IMR-90 (cell line): Measurements from ENCODE around the gene OR2H2. TPM values are rescaled to one million over a fixed set of nuclear protein-coding genes. Genes with fewer than 3 reads are reported as not detected.

ENCODE experiments used
- ATAC-seq: fragments of 200-7000 bp; cut with Tn5 transposase; 2 replicates; pipeline ENCODE4 v1.9.1; 2020; ENCODE audit warnings: low read depth, mild to moderate bottlenecking, moderate library complexity
- BruUV-seq: library from RNA; stranded (reverse); fragments of 400-500 nt; replicated peaks from 2 replicates; lab custom pipeline; 2021; lab: Mats Ljungman, UMichigan
- CTCF ChIA-PET: fragments of 300-600 bp; formaldehyde crosslinking; extraction: SDS; loops from one replicate; lab custom pipeline; 2021; ENCODE audit warnings: antibody characterized with exemption; lab: Yijun Ruan, JAX
- POLR2A ChIA-PET: fragments of 300-600 bp; sonication (Branson Sonifier 250); formaldehyde crosslinking; loops from one replicate; lab custom pipeline; 2022; ENCODE audit warnings: antibody characterized with exemption; ENCODE audit not compliant: unreplicated experiment; lab: Charles Lee
- DNase-seq: peaks from one replicate; pipeline ENCODE4 v3.0.0; 2013
- H2AFZ ChIP-seq: replicated peaks from 2 replicates; pipeline ENCODE3; 2013; ENCODE audit warnings: low read length, mild to moderate bottlenecking; ENCODE audit not compliant: poor library complexity
- H2AK5ac ChIP-seq: 2 replicates; pipeline ENCODE4 v1.6.1; 2013; ENCODE audit warnings: low read depth, low read length, inconsistent platforms
- H2AK9ac ChIP-seq: replicated peaks from 2 replicates; pipeline ENCODE3; 2013; ENCODE audit warnings: mild to moderate bottlenecking, low read depth, low read length, moderate library complexity; ENCODE audit not compliant: poor library complexity
- H2BK120ac ChIP-seq: 2 replicates; pipeline ENCODE4 v1.6.1; 2013; ENCODE audit warnings: low read depth, low read length, inconsistent platforms
- H2BK15ac ChIP-seq: 3 replicates; pipeline ENCODE4 v1.6.1; 2013; ENCODE audit warnings: low read depth, low read length, inconsistent platforms
- H2BK20ac ChIP-seq: 2 replicates; pipeline ENCODE4 v1.6.1; 2013; ENCODE audit warnings: low read depth, mild to moderate bottlenecking, inconsistent platforms, low read length, moderate library complexity
- H2BK5ac ChIP-seq: 2 replicates; pipeline ENCODE4 v1.6.1; 2013; ENCODE audit warnings: mild to moderate bottlenecking, low read depth, low read length, inconsistent platforms; ENCODE audit not compliant: poor library complexity, severe bottlenecking
- H3K14ac ChIP-seq: replicated peaks from 2 replicates; pipeline ENCODE4 v1.6.1; 2013; ENCODE audit warnings: low read depth, low read length, inconsistent platforms
- H3K18ac ChIP-seq: 2 replicates; pipeline ENCODE4 v1.6.1; 2013; ENCODE audit warnings: low read depth, low read length, control low read depth
- H3K23ac ChIP-seq: 2 replicates; pipeline ENCODE4 v1.6.1; 2013; ENCODE audit warnings: low read depth, low read length, inconsistent platforms
- H3K27ac ChIP-seq: 2 replicates; pipeline ENCODE4 v1.5.1; 2013; ENCODE audit warnings: mild to moderate bottlenecking, control low read depth, low read length; ENCODE audit not compliant: insufficient read depth
- H3K27me3 ChIP-seq: 2 replicates; pipeline ENCODE4 v1.6.1; 2013; ENCODE audit warnings: low read length; ENCODE audit not compliant: control insufficient read depth, insufficient read depth
- H3K36me3 ChIP-seq: 2 replicates; pipeline ENCODE4 v1.6.1; 2013; ENCODE audit warnings: low read length, mixed read lengths; ENCODE audit not compliant: control insufficient read depth, insufficient read depth
- H3K4ac ChIP-seq: 2 replicates; pipeline ENCODE4 v1.6.1; 2013; ENCODE audit warnings: low read depth, low read length, inconsistent platforms
- H3K4me1 ChIP-seq: 2 replicates; pipeline ENCODE4 v1.6.1; 2013; ENCODE audit warnings: low read length, mixed read lengths; ENCODE audit not compliant: control insufficient read depth, insufficient read depth
- H3K4me2 ChIP-seq: 2 replicates; pipeline ENCODE4 v1.6.1; 2013; ENCODE audit warnings: low read depth, mild to moderate bottlenecking, control low read depth, low read length, moderate library complexity
- H3K4me3 ChIP-seq: 2 replicates; pipeline ENCODE4 v1.5.1; 2013; ENCODE audit warnings: low read depth, mild to moderate bottlenecking, control low read depth, low read length, moderate library complexity; ENCODE audit not compliant: insufficient read depth
- H3K56ac ChIP-seq: 2 replicates; pipeline ENCODE4 v1.6.1; 2013; ENCODE audit warnings: low read length, inconsistent platforms; ENCODE audit not compliant: insufficient read depth; ENCODE audit errors: extremely low read depth
- H3K79me1 ChIP-seq, 2 experiments: 2 replicates each; pipeline ENCODE4 v1.6.1; 2013; ENCODE audit warnings: low read length in 2 of 2, inconsistent platforms in 1 of 2, low read depth in 1 of 2
- H3K9ac ChIP-seq: 2 replicates; pipeline ENCODE4 v1.6.1; 2013; ENCODE audit warnings: low read depth, low read length, control low read depth
- H3K9me1 ChIP-seq: 2 replicates; pipeline ENCODE4 v1.6.1; 2013; ENCODE audit warnings: low read length, inconsistent platforms; ENCODE audit not compliant: insufficient read depth
- H3K9me3 ChIP-seq: 2 replicates; pipeline ENCODE4 v1.6.1; 2013; ENCODE audit warnings: low read length; ENCODE audit not compliant: control insufficient read depth, insufficient read depth
- H4K20me1 ChIP-seq: 2 replicates; pipeline ENCODE4 v1.6.1; 2013; ENCODE audit warnings: low read length, inconsistent platforms; ENCODE audit not compliant: insufficient read depth
- H4K5ac ChIP-seq: 2 replicates; pipeline ENCODE4 v1.6.1; 2013; ENCODE audit warnings: mild to moderate bottlenecking, low read depth, low read length, control low read depth
- H4K8ac ChIP-seq, 2 experiments: 2 replicates each; pipeline ENCODE4 v1.6.1; 2013; ENCODE audit warnings: low read depth in 2 of 2, low read length in 2 of 2, control low read depth in 1 of 2, inconsistent platforms in 1 of 2
- H4K91ac ChIP-seq: 2 replicates; pipeline ENCODE4 v1.6.1; 2013; ENCODE audit warnings: low read depth, low read length, inconsistent platforms; ENCODE audit not compliant: insufficient read depth
- BHLHE40 ChIP-seq: fragments of 150-350 bp; IDR thresholded peaks from 2 replicates; pipeline ENCODE4 v1.6.1; 2016; ENCODE audit warnings: mild to moderate bottlenecking, low read depth, low read length
- CEBPB ChIP-seq: IDR thresholded peaks from 2 replicates; pipeline ENCODE4 v1.6.1; 2012; ENCODE audit warnings: low read depth, low read length, improper control_type of control experiment
- CHD1 ChIP-seq: IDR thresholded peaks from 2 replicates; pipeline ENCODE4 v1.6.1; 2012; ENCODE audit warnings: low read depth, low read length, improper control_type of control experiment
- FOS ChIP-seq: fragments of 150-350 bp; IDR thresholded peaks from 2 replicates; pipeline ENCODE4 v1.6.1; 2016; ENCODE audit warnings: low read depth, low read length
- MAFK ChIP-seq: IDR thresholded peaks from 2 replicates; pipeline ENCODE4 v1.6.1; 2012; ENCODE audit warnings: low read depth, low read length, improper control_type of control experiment
- MAZ ChIP-seq: IDR thresholded peaks from 2 replicates; pipeline ENCODE4 v1.6.1; 2012; ENCODE audit warnings: low read depth, mild to moderate bottlenecking, low read length, improper control_type of control experiment, moderate library complexity, borderline replicate concordance
- MXI1 ChIP-seq: IDR thresholded peaks from 2 replicates; pipeline ENCODE4 v1.6.1; 2012; ENCODE audit warnings: low read depth, mild to moderate bottlenecking, low read length, moderate library complexity, borderline replicate concordance
- NFE2L2 ChIP-seq: fragments of 150-350 bp; IDR thresholded peaks from 2 replicates; pipeline ENCODE4 v1.6.1; 2016; ENCODE audit warnings: low read depth, mild to moderate bottlenecking, low read length
- POLR2A ChIP-seq: IDR thresholded peaks from 2 replicates; pipeline ENCODE4 v1.6.1; 2012; ENCODE audit warnings: mild to moderate bottlenecking, low read depth, low read length
- RAD21 ChIP-seq: IDR thresholded peaks from 2 replicates; pipeline ENCODE4 v1.6.1; 2012; ENCODE audit warnings: low read length, improper control_type of control experiment
- RCOR1 ChIP-seq: IDR thresholded peaks from 2 replicates; pipeline ENCODE4 v1.6.1; 2012; ENCODE audit warnings: mild to moderate bottlenecking, low read length, improper control_type of control experiment; ENCODE audit not compliant: insufficient replicate concordance
- RFX5 ChIP-seq: IDR thresholded peaks from 2 replicates; pipeline ENCODE4 v1.8.0; 2012; ENCODE audit warnings: low read depth, mild to moderate bottlenecking, low read length, moderate library complexity
- SMC3 ChIP-seq: fragments of 150-350 bp; IDR thresholded peaks from 2 replicates; pipeline ENCODE4 v1.6.1; 2016; ENCODE audit warnings: low read depth, mild to moderate bottlenecking, antibody characterized with exemption, low read length, moderate library complexity
- USF2 ChIP-seq: fragments of 150-350 bp; IDR thresholded peaks from 2 replicates; pipeline ENCODE4 v1.6.1; 2017; ENCODE audit warnings: mild to moderate bottlenecking, antibody characterized with exemption, low read length, low read depth
- WGBS, 2 experiments: methylation state at CpG; one replicate each; pipeline versions ENCODE4 v1.1.5 to v1.1.7; 2013; ENCODE audit warnings: missing lambda C conversion rate in 2 of 2; ENCODE audit not compliant: insufficient read length in 1 of 2; ENCODE audit errors: extremely low coverage in 2 of 2; 5-methylcytosine and 5-hydroxymethylcytosine counted together
- dilution Hi-C: fragments of 300-500 bp; cut with HindIII; formaldehyde crosslinking; loops from one replicate; pipeline ENCODE4 v1.14.3; 2018; ENCODE audit warnings: low sequenced_read_pairs; ENCODE audit not compliant: unreplicated experiment
- in situ Hi-C: fragments of 300-500 bp; cut with MboI; formaldehyde crosslinking; loops from 3 replicates; pipeline ENCODE4 v1.14.3; 2019; ENCODE audit warnings: low sequenced_read_pairs, inconsistent platforms, mixed read lengths
- intact Hi-C: fragments of 100-400 bp; cut with micrococcal nuclease; formaldehyde crosslinking; loops from 2 replicates; pipeline ENCODE4 v1.10.0; 2022
- polyA plus RNA-seq, 3 experiments: library from polyadenylated mRNA; depleted of rRNA; stranded (reverse); fragments of >200 nt; gene quantifications; 2 replicates each; pipeline ENCODE4 v1.2.3, GENCODE V29; 2012; ENCODE audit warnings: low replicate concordance in 1 of 3
- total RNA-seq: library from RNA; depleted of rRNA; stranded (reverse); fragments of >200 nt; gene quantifications from 2 replicates; pipeline ENCODE4 v1.2.3, GENCODE V29; 2012
- TF ChIP-seq, protein P1 (sequence below): conservative IDR thresholded peaks from 2 replicates; pipeline ENCODE4 v1.5.1; 2012; ENCODE audit warnings: mild to moderate bottlenecking, low read depth, low read length, improper control_type of control experiment
- TF ChIP-seq, protein P2 (sequence below): fragments of 150-350 bp; IDR thresholded peaks from 2 replicates; pipeline ENCODE4 v1.6.1; 2016; ENCODE audit warnings: low read depth, mild to moderate bottlenecking, low read length, moderate library complexity, borderline replicate concordance

OR2H2 gene
- total and polyA plus RNA-seq, 2 of the 4 experiments (the other 2 are of a cell fraction): not detected

GRCh38 chr6:29598172-29598747 lies 13.3 kb downstream of the OR2H2 start:
- Histone ChIP-seq H3K23ac (no peak overlapping the region), H2BK120ac (no peak overlapping the region), H4K5ac (no peak overlapping the region), H2BK15ac (no peak overlapping the region), H3K9ac (no peak overlapping the region), H4K8ac (no peak overlapping the region), H3K4me2 (no peak overlapping the region), H3K18ac (no peak overlapping the region), H3K14ac (no peak overlapping the region), H3K27me3 (no peaks in the 10 kb centered on the region), H3K9me3 (no peaks in the 10 kb centered on the region), H2AFZ (no peak overlapping the region), H2AK5ac (no peak overlapping the region), H3K36me3 (peaks cover 14% of the 10 kb centered on the region), H4K20me1 (no peaks in the 10 kb centered on the region), H2BK20ac (no peak overlapping the region), H3K9me1 (peaks cover 3% of the 10 kb centered on the region; the same call in 1 of the 2 replicates), H3K4me3 (no peak overlapping the region), H3K56ac (no peak overlapping the region), H3K79me1 (no peaks in the 10 kb centered on the region), H2BK5ac (no peak overlapping the region), H3K27ac (no peak overlapping the region), H3K4me1 (no peaks in the 10 kb centered on the region), H2AK9ac (no peak overlapping the region), H3K4ac (no peak overlapping the region), H4K91ac (no peak overlapping the region)
- in situ Hi-C loops (loop anchor here (10.0 kb wide), 1 partner anchor 913 kb away; no protein-coding TSS in a partner anchor), intact Hi-C loops (no loop called here), dilution Hi-C loops (no loop called here)
- POLR2A ChIA-PET: interaction anchor here (0.6 kb wide), 1 partner anchor 17 kb away, joined by 14 read pairs; no protein-coding TSS in a partner anchor
- CTCF ChIA-PET: interaction anchor here (0.7 to 1.1 kb wide), 2 partner anchors 9 to 55 kb away, joined by 3 to 5 read pairs; no protein-coding TSS in a partner anchor
- no CpG with 5 or more reads among the region's 2 CpGs for WGBS, 2 experiments
- TF ChIP-seq, protein P1, sequence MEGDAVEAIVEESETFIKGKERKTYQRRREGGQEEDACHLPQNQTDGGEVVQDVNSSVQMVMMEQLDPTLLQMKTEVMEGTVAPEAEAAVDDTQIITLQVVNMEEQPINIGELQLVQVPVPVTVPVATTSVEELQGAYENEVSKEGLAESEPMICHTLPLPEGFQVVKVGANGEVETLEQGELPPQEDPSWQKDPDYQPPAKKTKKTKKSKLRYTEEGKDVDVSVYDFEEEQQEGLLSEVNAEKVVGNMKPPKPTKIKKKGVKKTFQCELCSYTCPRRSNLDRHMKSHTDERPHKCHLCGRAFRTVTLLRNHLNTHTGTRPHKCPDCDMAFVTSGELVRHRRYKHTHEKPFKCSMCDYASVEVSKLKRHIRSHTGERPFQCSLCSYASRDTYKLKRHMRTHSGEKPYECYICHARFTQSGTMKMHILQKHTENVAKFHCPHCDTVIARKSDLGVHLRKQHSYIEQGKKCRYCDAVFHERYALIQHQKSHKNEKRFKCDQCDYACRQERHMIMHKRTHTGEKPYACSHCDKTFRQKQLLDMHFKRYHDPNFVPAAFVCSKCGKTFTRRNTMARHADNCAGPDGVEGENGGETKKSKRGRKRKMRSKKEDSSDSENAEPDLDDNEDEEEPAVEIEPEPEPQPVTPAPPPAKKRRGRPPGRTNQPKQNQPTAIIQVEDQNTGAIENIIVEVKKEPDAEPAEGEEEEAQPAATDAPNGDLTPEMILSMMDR: no peak
- no peak for TF ChIP-seq CHD1
- TF ChIP-seq MAFK: no peak
- TF ChIP-seq, protein P2, sequence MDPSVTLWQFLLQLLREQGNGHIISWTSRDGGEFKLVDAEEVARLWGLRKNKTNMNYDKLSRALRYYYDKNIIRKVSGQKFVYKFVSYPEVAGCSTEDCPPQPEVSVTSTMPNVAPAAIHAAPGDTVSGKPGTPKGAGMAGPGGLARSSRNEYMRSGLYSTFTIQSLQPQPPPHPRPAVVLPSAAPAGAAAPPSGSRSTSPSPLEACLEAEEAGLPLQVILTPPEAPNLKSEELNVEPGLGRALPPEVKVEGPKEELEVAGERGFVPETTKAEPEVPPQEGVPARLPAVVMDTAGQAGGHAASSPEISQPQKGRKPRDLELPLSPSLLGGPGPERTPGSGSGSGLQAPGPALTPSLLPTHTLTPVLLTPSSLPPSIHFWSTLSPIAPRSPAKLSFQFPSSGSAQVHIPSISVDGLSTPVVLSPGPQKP: no peak
- TF ChIP-seq NFE2L2: no peak
- no peak for TF ChIP-seq MXI1
- TF ChIP-seq BHLHE40: no peak
- TF ChIP-seq RFX5: no peak
- TF ChIP-seq CEBPB: no peak
- no peak for TF ChIP-seq USF2
- TF ChIP-seq RCOR1: no peak
- no peak for TF ChIP-seq POLR2A
- TF ChIP-seq FOS: no peak
- TF ChIP-seq MAZ: no peak
- no peak for TF ChIP-seq RAD21
- TF ChIP-seq SMC3: no peak
- DNase-seq: no peak
- no peak for ATAC-seq
- no TSS peak for BruUV-seq
